Loucy (cell line): ENCODE results near the gene CCDC93.

Source experiments
- H2AFZ ChIP-seq: fragments of 200-600 bp; sonication (generic); 2 replicates; pipeline ENCODE4 v1.6.0; 2016; ENCODE audit warnings: antibody characterized with exemption, mild to moderate bottlenecking, low read length, moderate library complexity
- H3F3A ChIP-seq: fragments of 200-600 bp; 2 replicates; pipeline ENCODE4 v1.6.0; 2016; ENCODE audit warnings: antibody characterized with exemption, low read depth, mild to moderate bottlenecking
- H3K27me3 ChIP-seq: fragments of 200-600 bp; sonication (generic); 2 replicates; pipeline ENCODE4 v1.6.1; 2014; ENCODE audit warnings: low read length, mild to moderate bottlenecking; ENCODE audit not compliant: insufficient read depth, poor library complexity, severe bottlenecking
- H3K36me3 ChIP-seq: fragments of 200-600 bp; sonication (generic); 2 replicates; pipeline ENCODE4 v1.6.1; 2016; ENCODE audit warnings: low read length; ENCODE audit not compliant: insufficient read depth
- H3K4me1 ChIP-seq: fragments of 200-600 bp; sonication (generic); 2 replicates; pipeline ENCODE4 v1.5.1; 2014; ENCODE audit warnings: low read length, mild to moderate bottlenecking; ENCODE audit not compliant: insufficient read depth, poor library complexity, severe bottlenecking
- H3K4me2 ChIP-seq: fragments of 200-600 bp; sonication (generic); 2 replicates; pipeline ENCODE4 v1.6.0; 2014; ENCODE audit warnings: antibody characterized with exemption, low read length, low read depth, mild to moderate bottlenecking; ENCODE audit not compliant: poor library complexity, severe bottlenecking
- H3K4me3 ChIP-seq: fragments of 200-600 bp; sonication (generic); 2 replicates; pipeline ENCODE4 v1.5.1; 2014; ENCODE audit warnings: low read length, mild to moderate bottlenecking, mixed read lengths; ENCODE audit not compliant: poor library complexity, severe bottlenecking
- H3K79me2 ChIP-seq: fragments of 200-600 bp; sonication (generic); 2 replicates; pipeline ENCODE4 v1.6.1; 2014; ENCODE audit warnings: low read length; ENCODE audit not compliant: insufficient read depth
- H3K9ac ChIP-seq: fragments of 200-600 bp; sonication (generic); 2 replicates; pipeline ENCODE4 v1.6.0; 2014; ENCODE audit warnings: mild to moderate bottlenecking, low read depth, low read length, moderate library complexity; ENCODE audit not compliant: poor library complexity, severe bottlenecking
- H3K9me2 ChIP-seq: fragments of 200-600 bp; sonication (generic); replicated peaks from 2 replicates; pipeline ENCODE4 v1.6.1; 2016; ENCODE audit warnings: low read depth, low read length, mixed read lengths
- H3K9me3 ChIP-seq: fragments of 200-600 bp; sonication (generic); 2 replicates; pipeline ENCODE4 v1.6.1; 2014; ENCODE audit warnings: mild to moderate bottlenecking, antibody characterized with exemption, low read length, low read depth; ENCODE audit not compliant: insufficient read depth
- H4K20me1 ChIP-seq: fragments of 200-600 bp; sonication (generic); 2 replicates; pipeline ENCODE4 v1.6.0; 2014; ENCODE audit warnings: antibody characterized with exemption, low read length, mild to moderate bottlenecking; ENCODE audit not compliant: insufficient read depth, poor library complexity, severe bottlenecking
- CTCF ChIP-seq: fragments of 200-600 bp; sonication (generic); conservative IDR thresholded peaks from 2 replicates; pipeline ENCODE4 v1.5.1; 2014; ENCODE audit warnings: mild to moderate bottlenecking, antibody characterized with exemption, low read length
- EZH2phosphoT487 ChIP-seq: fragments of 200-600 bp; IDR thresholded peaks from 2 replicates; pipeline ENCODE4 v1.6.1; 2018; ENCODE audit warnings: antibody characterized with exemption, mild to moderate bottlenecking, moderate library complexity, borderline replicate concordance

The CCDC93 gene

GRCh38 chr2:117996525-117996924 is 17.3 kb downstream of the CCDC93 start:
- H3K4me1 ChIP-seq, result no peaks in the 10 kb centered on the region
- H3K9ac ChIP-seq, result no peak overlapping the region
- no peaks in the 10 kb centered on the region for H3K27me3 ChIP-seq
- no peaks in the 10 kb centered on the region for H3K9me3 ChIP-seq
- no peaks in the 10 kb centered on the region for H3K9me2 ChIP-seq
- no peak overlapping the region for H3K4me2 ChIP-seq
- no peak for TF ChIP-seq CTCF
- TF ChIP-seq EZH2phosphoT487, result no peak
- H3K4me3 ChIP-seq, result no peak overlapping the region
- no peak overlapping the region for H2AFZ ChIP-seq
- no peaks in the 10 kb centered on the region for H3F3A ChIP-seq
- peaks cover 97% of the 10 kb centered on the region for H3K36me3 ChIP-seq
- no peaks in the 10 kb centered on the region for H3K79me2 ChIP-seq
- no peaks in the 10 kb centered on the region for H4K20me1 ChIP-seq

- no peaks in the 10 kb centered on the region for H4K20me1 ChIP-seq
- no peaks in the 10 kb centered on the region for H3K27me3 ChIP-seq
- H3K4me2 ChIP-seq, result no peak overlapping the region
- no peak overlapping the region for H2AFZ ChIP-seq
- TF ChIP-seq EZH2phosphoT487, result no peak
- TF ChIP-seq CTCF, result no peak
- no peaks in the 10 kb centered on the region for H3K9me2 ChIP-seq
- H3K4me3 ChIP-seq, result no peak overlapping the region
- no peak overlapping the region for H3K9ac ChIP-seq
- H3F3A ChIP-seq, result no peaks in the 10 kb centered on the region
- H3K36me3 ChIP-seq, result peaks cover 93% of the 10 kb centered on the region; the same call in 1 of the 2 replicates
- no peaks in the 10 kb centered on the region for H3K9me3 ChIP-seq
- no peaks in the 10 kb centered on the region; the same call in 1 of the 2 replicates for H3K79me2 ChIP-seq
- H3K4me1 ChIP-seq, result no peaks in the 10 kb centered on the region
Measured at GRCh38 chr2:117994729-117995128, 19.1 kb downstream of the CCDC93 start.

GRCh38 chr2:117989854-117990438 is 23.9 kb downstream of the CCDC93 start:
- Histone ChIP-seq H3K9me2 (no peaks in the 10 kb centered on the region), H3K9ac (no peak overlapping the region), H4K20me1 (no peaks in the 10 kb centered on the region), H3K9me3 (no peaks in the 10 kb centered on the region), H2AFZ (no peak overlapping the region), H3K79me2 (peaks cover 3% of the 10 kb centered on the region; the same call in 1 of the 2 replicates), H3K4me2 (no peak overlapping the region), H3K36me3 (peaks cover 71% of the 10 kb centered on the region), H3K27me3 (no peaks in the 10 kb centered on the region), H3K4me1 (no peaks in the 10 kb centered on the region), H3K4me3 (no peak overlapping the region), H3F3A (no peaks in the 10 kb centered on the region)
- no peak for TF ChIP-seq EZH2phosphoT487
- no peak for TF ChIP-seq CTCF
